Activated CD4-positive, alpha-beta memory T cell treated with anti-CD3 and anti-CD28 coated beads for 36 hours (primary cell): Measurements from ENCODE around the gene DBP. TPM values are rescaled to one million over a fixed set of nuclear protein-coding genes. Genes with fewer than 3 reads are reported as not detected.
"Not testable (repeated sequence)": the region's sequence is repeated elsewhere in the genome, so short reads cannot be mapped to it uniquely, and the experiment has no call there.

ENCODE experiments used
- CTCF ChIA-PET: fragments of 350-600 bp; sonication (Branson Sonifier 250); formaldehyde crosslinking; loops from one replicate; lab custom pipeline; 2021; ENCODE audit warnings: antibody characterized with exemption, inconsistent platforms; lab: Charles Lee
- POLR2A ChIA-PET: fragments of 350-600 bp; sonication (Branson Sonifier 250); formaldehyde crosslinking; loops from one replicate; lab custom pipeline; 2021; ENCODE audit warnings: antibody characterized with exemption; lab: Charles Lee
- DNase-seq: peaks from one replicate; pipeline ENCODE4 v3.0.0-alpha.2; 2020
- H3K27ac Mint-ChIP-seq: one replicate; pipeline ENCODE4 v1.8.0; 2021; ENCODE audit warnings: mixed read lengths
- H3K27me3 Mint-ChIP-seq: one replicate; pipeline ENCODE4 v1.8.0; 2021; ENCODE audit warnings: mixed read lengths
- H3K36me3 Mint-ChIP-seq: one replicate; pipeline ENCODE4 v1.8.0; 2021; ENCODE audit warnings: mixed read lengths
- H3K4me1 Mint-ChIP-seq: one replicate; pipeline ENCODE4 v1.8.0; 2021; ENCODE audit warnings: low read depth, mixed read lengths
- H3K4me3 Mint-ChIP-seq: one replicate; pipeline ENCODE4 v1.8.0; 2021; ENCODE audit warnings: mild to moderate bottlenecking, mixed read lengths
- H3K9me3 Mint-ChIP-seq: one replicate; pipeline ENCODE4 v1.8.0; 2021; ENCODE audit warnings: mixed read lengths
- intact Hi-C: fragments of 100-400 bp; cut with micrococcal nuclease; formaldehyde crosslinking; loops from one replicate; pipeline ENCODE4 v1.15.1; 2023
- total RNA-seq, 2 experiments: library from RNA; stranded (reverse); gene quantifications; one replicate each; pipeline ENCODE4 v1.2.3, GENCODE V29; 2021

Gene DBP
- total RNA-seq, 2 experiments from 2014 or later: 8.3 to 10.4 TPM

GRCh38 chr19:48637948-48638830 is 1.0 kb upstream of the DBP start:
- Mint-ChIP-seq H3K4me3 (peak overlapping the region; percentile 87), H3K9me3 (no peaks in the 10 kb centered on the region), H3K27ac (peak overlapping the region; percentile 98), H3K27me3 (no peaks in the 10 kb centered on the region), H3K36me3 (peaks cover 4% of the 10 kb centered on the region), H3K4me1 (peaks cover 41% of the 10 kb centered on the region)
- peak; percentile 87 for DNase-seq
- intact Hi-C loops: loop anchor here (1.0 to 2.0 kb wide), 2 partner anchors 8 to 1239 kb away; partner anchors contain the start of genes AKT1S1, CA11 and TBC1D17
- POLR2A ChIA-PET: interaction anchor here (1.2 kb wide), 1 partner anchor 7 kb away, joined by 3 read pairs; no protein-coding TSS in a partner anchor
- CTCF ChIA-PET: no interaction called here

- H3K27ac Mint-ChIP-seq: peak overlapping the region; percentile 98
- no peaks in the 10 kb centered on the region for H3K9me3 Mint-ChIP-seq
- POLR2A ChIA-PET: interaction anchor here (1.2 kb wide), 1 partner anchor 8 kb away, joined by 3 read pairs; no protein-coding TSS in a partner anchor
- H3K4me3 Mint-ChIP-seq: peak overlapping the region; percentile 87
- H3K4me1 Mint-ChIP-seq: peaks cover 47% of the 10 kb centered on the region
- peak; percentile 99 for DNase-seq
- H3K27me3 Mint-ChIP-seq: no peaks in the 10 kb centered on the region
- intact Hi-C loops: loop anchor here (1.0 kb wide), 1 partner anchor 9 kb away; the partner anchor contains the start of gene CA11
- peaks cover 4% of the 10 kb centered on the region for H3K36me3 Mint-ChIP-seq
- CTCF ChIA-PET: no interaction called here
Observed at GRCh38 chr19:48637449-48637947, 319 bp upstream of the DBP start.

- H3K4me1 Mint-ChIP-seq: peaks cover 53% of the 10 kb centered on the region
- intact Hi-C loops: loop anchor here (2.0 kb wide), 2 partner anchors 303 to 329 kb away; partner anchors contain the start of gene FTL
- H3K9me3 Mint-ChIP-seq: no peaks in the 10 kb centered on the region
- POLR2A ChIA-PET: interaction anchor here (1.2 kb wide), 1 partner anchor 9 kb away, joined by 3 read pairs; no protein-coding TSS in a partner anchor
- H3K27me3 Mint-ChIP-seq: no peaks in the 10 kb centered on the region
- peak overlapping the region; percentile 87 for H3K4me3 Mint-ChIP-seq
- peak; percentile 40 for DNase-seq
- peaks cover 7% of the 10 kb centered on the region for H3K36me3 Mint-ChIP-seq
- H3K27ac Mint-ChIP-seq: peak overlapping the region; percentile 80
- CTCF ChIA-PET: interaction anchor here (1.0 to 1.1 kb wide), 2 partner anchors 9 to 12 kb away, joined by 3 read pairs; no protein-coding TSS in a partner anchor
Observed at GRCh38 chr19:48635966-48636858, 967 bp downstream of the DBP start.

GRCh38 chr19:48635263-48635965 is 1.8 kb downstream of the DBP start:
- peaks cover 53% of the 10 kb centered on the region for H3K4me1 Mint-ChIP-seq
- H3K4me3 Mint-ChIP-seq: peak overlapping the region; percentile 87
- DNase-seq: peak; percentile 82
- no peaks in the 10 kb centered on the region for H3K9me3 Mint-ChIP-seq
- H3K36me3 Mint-ChIP-seq: peaks cover 7% of the 10 kb centered on the region
- CTCF ChIA-PET: no interaction called here
- peak overlapping the region; percentile 90 for H3K27ac Mint-ChIP-seq
- POLR2A ChIA-PET: interaction anchor here (2.7 kb wide), 1 partner anchor 11 kb away, joined by 8 read pairs; no protein-coding TSS in a partner anchor
- intact Hi-C loops: loop anchor here (2.0 kb wide), 2 partner anchors 303 to 329 kb away; partner anchors contain the start of gene FTL
- H3K27me3 Mint-ChIP-seq: no peaks in the 10 kb centered on the region

GRCh38 chr19:48634424-48635262 is 2.5 kb downstream of the DBP start:
- H3K9me3 Mint-ChIP-seq: no peaks in the 10 kb centered on the region
- no peaks in the 10 kb centered on the region for H3K27me3 Mint-ChIP-seq
- H3K4me1 Mint-ChIP-seq: peaks cover 53% of the 10 kb centered on the region
- H3K4me3 Mint-ChIP-seq: peak overlapping the region; percentile 72
- ChIA-PET CTCF (interaction anchor here (1.1 to 2.6 kb wide), 2 partner anchors 11 to 26 kb away, joined by 4 to 12 read pairs; partner anchors contain the start of gene CA11), POLR2A (interaction anchor here (0.6 to 2.7 kb wide), 5 partner anchors 10 to 135 kb away, joined by 3 to 10 read pairs (median 5); partner anchors contain the start of genes CA11, RPL18 and SPHK2)
- H3K27ac Mint-ChIP-seq: peak overlapping the region; percentile 90
- peak; percentile 97 for DNase-seq
- intact Hi-C loops: loop anchor here (1.0 to 2.0 kb wide), 4 partner anchors 10 to 330 kb away; partner anchors contain the start of genes FTL, RPL18 and SPHK2
- peaks cover 8% of the 10 kb centered on the region for H3K36me3 Mint-ChIP-seq

GRCh38 chr19:48634036-48634342 is 3.2 kb downstream of the DBP start:
- Mint-ChIP-seq H3K4me3 (peak overlapping the region; percentile 72), H3K4me1 (peaks cover 50% of the 10 kb centered on the region), H3K27ac (peak overlapping the region; percentile 90), H3K27me3 (no peaks in the 10 kb centered on the region), H3K9me3 (no peaks in the 10 kb centered on the region), H3K36me3 (peaks cover 11% of the 10 kb centered on the region)
- CTCF ChIA-PET: interaction anchor here (1.1 to 2.6 kb wide), 2 partner anchors 12 to 25 kb away, joined by 4 to 12 read pairs; partner anchors contain the start of gene CA11
- POLR2A ChIA-PET: interaction anchor here (1.5 to 2.7 kb wide), 4 partner anchors 10 to 17 kb away, joined by 3 to 10 read pairs (median 6); partner anchors contain the start of genes CA11, RPL18 and SPHK2
- intact Hi-C loops: loop anchor here (1.0 to 2.0 kb wide), 4 partner anchors 10 to 331 kb away; partner anchors contain the start of genes FTL, RPL18 and SPHK2
- no peak for DNase-seq

- intact Hi-C loops: loop anchor here (1.0 to 2.0 kb wide), 4 partner anchors 9 to 331 kb away; partner anchors contain the start of genes FTL, RPL18 and SPHK2
- ChIA-PET POLR2A (interaction anchor here (1.5 to 2.7 kb wide), 4 partner anchors 9 to 17 kb away, joined by 3 to 10 read pairs (median 6); partner anchors contain the start of genes CA11, RPL18 and SPHK2), CTCF (interaction anchor here (0.5 to 2.6 kb wide), 3 partner anchors 12 to 205 kb away, joined by 3 to 12 read pairs (median 4); partner anchors contain the start of gene CA11)
- no peaks in the 10 kb centered on the region for H3K27me3 Mint-ChIP-seq
- no peaks in the 10 kb centered on the region for H3K9me3 Mint-ChIP-seq
- no peak for DNase-seq
- H3K36me3 Mint-ChIP-seq: peaks cover 8% of the 10 kb centered on the region
- peak overlapping the region; percentile 72 for H3K4me3 Mint-ChIP-seq
- H3K4me1 Mint-ChIP-seq: peaks cover 44% of the 10 kb centered on the region
- peak overlapping the region; percentile 90 for H3K27ac Mint-ChIP-seq
Observed at GRCh38 chr19:48633148-48634035, 3.8 kb downstream of the DBP start.

GRCh38 chr19:48632692-48633147 is 4.5 kb downstream of the DBP start:
- H3K27me3 Mint-ChIP-seq: no peaks in the 10 kb centered on the region
- H3K36me3 Mint-ChIP-seq: peaks cover 7% of the 10 kb centered on the region
- intact Hi-C loops: no loop called here
- CTCF ChIA-PET: interaction anchor here (0.5 to 2.6 kb wide), 2 partner anchors 13 to 206 kb away, joined by 3 to 12 read pairs; partner anchors contain the start of gene CA11
- no peaks in the 10 kb centered on the region for H3K9me3 Mint-ChIP-seq
- peaks cover 37% of the 10 kb centered on the region for H3K4me1 Mint-ChIP-seq
- peak; percentile 29 for DNase-seq
- peak overlapping the region; percentile 59 for H3K27ac Mint-ChIP-seq
- H3K4me3 Mint-ChIP-seq: no peak overlapping the region
- POLR2A ChIA-PET: interaction anchor here (2.1 to 2.7 kb wide), 3 partner anchors 8 to 14 kb away, joined by 5 to 10 read pairs (median 8); partner anchors contain the start of genes CA11, RPL18 and SPHK2

GRCh38 chr19:48632286-48632685 is 4.9 kb downstream of the DBP start:
- DNase-seq, H3K36me3 Mint-ChIP-seq, H3K9me3 Mint-ChIP-seq, H3K4me3 Mint-ChIP-seq, intact Hi-C loops, H3K27me3 Mint-ChIP-seq: not testable (repeated sequence)
- ChIA-PET CTCF (interaction anchor here (2.6 kb wide), 1 partner anchor 13 kb away, joined by 12 read pairs; the partner anchor contains the start of gene CA11), POLR2A (interaction anchor here (2.4 kb wide), 1 partner anchor 13 kb away, joined by 10 read pairs; the partner anchor contains the start of genes RPL18 and SPHK2)
- Mint-ChIP-seq H3K4me1 (peaks cover 37% of the 10 kb centered on the region), H3K27ac (peak overlapping the region; percentile 59)
